HepG2 (cell line): Measurements from ENCODE around the gene TAT. TPM values are rescaled to one million over a fixed set of nuclear protein-coding genes. Genes with fewer than 3 reads are reported as not detected.
A peak's percentile ranks its signal among the peaks of the same experiment; 100 is the strongest.

Source experiments
- GABPB1 ChIP-seq: IDR thresholded peaks from 2 replicates; pipeline ENCODE4 v1.6.1; 2016; ENCODE audit warnings: mild to moderate bottlenecking, missing genetic modification reagents, moderate library complexity, missing compliant biosample characterization
- NCOR1 ChIP-seq: fragments of 200-600 bp; sonication (generic); IDR thresholded peaks from 2 replicates; pipeline ENCODE4 v1.7.0; 2017; ENCODE audit warnings: antibody characterized with exemption, low read length, borderline replicate concordance
- NR2C2 ChIP-seq: sonication (generic); formaldehyde crosslinking; IDR thresholded peaks from 2 replicates; pipeline ENCODE4 v1.4.0; 2020; ENCODE audit warnings: missing genetic modification reagents, mild to moderate bottlenecking, moderate library complexity, borderline replicate concordance
- PAXIP1 ChIP-seq: sonication (generic); formaldehyde crosslinking; conservative IDR thresholded peaks from 2 replicates; pipeline ENCODE4 v1.4.0; 2020; ENCODE audit warnings: mild to moderate bottlenecking, missing genetic modification reagents, moderate library complexity
- POGZ ChIP-seq: sonication (generic); formaldehyde crosslinking; IDR thresholded peaks from 2 replicates; pipeline ENCODE4 v1.4.0; 2020; ENCODE audit warnings: mild to moderate bottlenecking, missing genetic modification reagents
- THRA ChIP-seq: sonication (generic); formaldehyde crosslinking; IDR thresholded peaks from 2 replicates; pipeline ENCODE4 v1.4.0; 2020; ENCODE audit warnings: missing genetic modification reagents, borderline replicate concordance
- ZBED4 ChIP-seq: sonication (generic); formaldehyde crosslinking; IDR thresholded peaks from 2 replicates; pipeline ENCODE4 v1.4.0; 2020; ENCODE audit warnings: missing genetic modification reagents, borderline replicate concordance
- ZHX2 ChIP-seq, 2 experiments: sonication (generic) in 1 of 2; formaldehyde crosslinking in 1 of 2; IDR thresholded peaks; 2 replicates each; pipeline versions ENCODE4 v1.6.1 to v1.9.0; 2014 to 2022; ENCODE audit warnings: antibody characterized with exemption in 1 of 2, borderline replicate concordance in 1 of 2, inconsistent platforms in 1 of 2, low read depth in 1 of 2, missing genetic modification reagents in 1 of 2
- ZNF788 ChIP-seq: sonication (generic); formaldehyde crosslinking; IDR thresholded peaks from 2 replicates; pipeline ENCODE4 v1.5.0; 2020; ENCODE audit warnings: mild to moderate bottlenecking, missing genetic modification reagents, borderline replicate concordance
- ZSCAN29 ChIP-seq: sonication (generic); formaldehyde crosslinking; conservative IDR thresholded peaks from 2 replicates; pipeline ENCODE4 v1.4.0; 2020; ENCODE audit warnings: mild to moderate bottlenecking, missing genetic modification reagents
- polyA plus RNA-seq, 8 experiments: library from polyadenylated mRNA; depleted of rRNA in 3 of 8; stranded (reverse) in 7 of 8; unstranded in 1 of 8; fragments of >200 nt; fragmentation: Illumina TruSeq in 4 of 8; extraction: Trizol in 4 of 8; gene quantifications; 2 replicates each; pipeline versions ENCODE4 v1.2.1 to v1.2.3, GENCODE V29; 2011 to 2016; ENCODE audit warnings: low read depth in 4 of 8, missing spikeins in 1 of 8, mixed read lengths in 1 of 8; ENCODE audit not compliant: insufficient read depth in 1 of 8
- total RNA-seq, 5 experiments: library from RNA; depleted of rRNA; stranded (reverse); fragments of >200 nt; fragmentation: Illumina TruSeq; extraction: Trizol; gene quantifications; 2 replicates each; pipeline ENCODE4 v1.2.3, GENCODE V29; 2016; ENCODE audit warnings: low read depth in 1 of 5
- TF ChIP-seq, protein P1 (sequence below): sonication (generic); formaldehyde crosslinking; IDR thresholded peaks from 2 replicates; pipeline ENCODE4 v1.5.0; 2020; ENCODE audit warnings: missing genetic modification reagents

TAT gene
- total and polyA plus RNA-seq, 2 of the 13 experiments (the other 11 are each of a cell fraction or from before 2014, with no cell fraction given): 1.6 to 5.8 TPM

GRCh38 chr16:71572497-71573116, 4.3 kb downstream of the TAT start (continued):
- peak; percentile 12; the same call in 1 of the 2 replicates for TF ChIP-seq ZNF788 (CRISPR knock-in tag)
- TF ChIP-seq GABPB1 (CRISPR knock-in tag): peak; percentile 25; the same call in 1 of the 2 replicates
- TF ChIP-seq PAXIP1 (CRISPR knock-in tag): peak; percentile 97
- no peak for TF ChIP-seq ZHX2 (IDR thresholded peaks at IDR 0.05; ENCODE audit: low read depth)
- 0 out of 2 replicates have a peak, but pooled peaks have one; percentile 67 for TF ChIP-seq ZHX2 (CRISPR knock-in tag; IDR thresholded peaks at IDR 0.05; ENCODE audit: borderline replicate concordance)
- TF ChIP-seq, protein P1, sequence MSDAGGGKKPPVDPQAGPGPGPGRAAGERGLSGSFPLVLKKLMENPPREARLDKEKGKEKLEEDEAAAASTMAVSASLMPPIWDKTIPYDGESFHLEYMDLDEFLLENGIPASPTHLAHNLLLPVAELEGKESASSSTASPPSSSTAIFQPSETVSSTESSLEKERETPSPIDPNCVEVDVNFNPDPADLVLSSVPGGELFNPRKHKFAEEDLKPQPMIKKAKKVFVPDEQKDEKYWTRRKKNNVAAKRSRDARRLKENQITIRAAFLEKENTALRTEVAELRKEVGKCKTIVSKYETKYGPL (CRISPR knock-in tag): 0 out of 2 replicates have a peak, but pooled peaks have one; percentile 32
- TF ChIP-seq NCOR1: peak; percentile 84; the same call in 1 of the 2 replicates
- TF ChIP-seq POGZ: peak; percentile 64
- peak; percentile 72; the same call in 1 of the 2 replicates for TF ChIP-seq THRA (CRISPR knock-in tag)
- TF ChIP-seq ZBED4: peak; percentile 23; the same call in 1 of the 2 replicates
- peak; percentile 68; the same call in 1 of the 2 replicates for TF ChIP-seq ZSCAN29 (CRISPR knock-in tag)
- peak; percentile 69 for TF ChIP-seq NR2C2 (CRISPR knock-in tag)
